ENCODE data around the gene NOL4L.

GRCh38 chr20:32577023-32577422, 8.1 kb downstream of the NOL4L start:
- TF ChIP-seq ZNF8 (CRISPR knock-in tag; IDR thresholded peaks at IDR 0.05) (no peak), CREB5 (CRISPR knock-in tag; IDR thresholded peaks at IDR 0.05; ENCODE audit: low read depth) (no peak), PATZ1 (CRISPR knock-in tag; IDR thresholded peaks at IDR 0.05; ENCODE audit: borderline replicate concordance) (no peak), POU6F1 (CRISPR knock-in tag; IDR thresholded peaks at IDR 0.05; ENCODE audit: borderline replicate concordance, low read depth) (no peak), ARNTL (CRISPR knock-in tag; IDR thresholded peaks at IDR 0.05; ENCODE audit: borderline replicate concordance, low read depth) (no peak), OSR1 (CRISPR knock-in tag; IDR thresholded peaks at IDR 0.05) (no peak), PPARA (CRISPR knock-in tag; IDR thresholded peaks at IDR 0.05; ENCODE audit: borderline replicate concordance) (no peak)

Data from SK-N-SH treated with all-trans-retinoic acid at 6 μM for 48 hours (cell line).